ENCODE data around the gene ATP2B2.

The ATP2B2 gene

DNA sequence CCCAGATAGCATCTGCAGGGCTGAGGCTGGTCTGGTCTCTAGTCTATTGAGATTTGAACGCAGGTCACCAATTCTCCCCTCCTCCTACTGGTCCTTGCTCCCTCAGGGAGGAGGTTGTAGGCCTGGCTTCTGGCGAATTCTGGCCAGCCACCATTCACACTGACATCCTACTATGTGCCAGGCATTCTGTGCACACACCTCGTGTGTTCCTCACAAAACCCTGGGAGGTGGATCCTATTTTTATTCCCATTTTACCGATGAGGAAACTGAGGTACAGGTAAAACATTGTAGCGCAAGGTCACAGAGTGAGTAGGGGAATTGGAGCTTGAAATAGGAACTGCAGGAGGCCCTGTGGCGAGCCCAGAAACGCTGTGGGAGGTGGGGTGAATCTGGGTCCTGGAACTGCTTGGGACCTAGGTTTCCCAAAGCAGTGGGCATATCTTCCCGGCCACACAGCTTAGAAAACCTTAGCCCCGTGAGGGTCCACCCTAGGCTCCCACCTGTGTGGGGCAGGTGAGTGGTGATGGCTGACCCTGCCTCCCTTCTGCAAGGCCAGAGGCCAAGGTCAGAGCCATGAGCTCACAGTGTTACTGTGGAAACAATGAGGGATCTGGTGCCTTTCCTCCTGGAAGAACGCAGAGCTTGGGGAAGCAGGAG, 4.8 kb upstream of the ATP2B2 start:
- DNase-seq: no peak

DNA sequence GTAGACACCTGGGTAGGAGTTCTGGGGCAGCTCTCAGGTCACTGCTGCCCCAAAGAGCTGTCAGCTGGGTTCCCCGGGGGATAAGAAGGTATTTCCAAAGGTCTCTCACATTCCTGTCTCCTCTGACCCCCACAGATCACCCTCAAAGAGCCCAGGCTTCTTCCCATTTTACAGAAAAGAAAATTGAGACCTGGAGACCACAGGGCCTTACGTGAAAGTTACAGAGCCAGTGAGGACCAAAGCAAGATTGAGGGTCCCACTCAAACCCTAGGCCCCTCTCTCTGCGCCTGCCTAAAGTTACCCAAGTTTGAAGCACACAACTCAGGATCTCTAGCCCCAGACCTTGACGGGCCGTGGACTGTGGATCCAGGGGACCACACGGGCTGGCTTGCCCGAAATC, 3.9 kb upstream of the ATP2B2 start:
- no peak for DNase-seq

DNA sequence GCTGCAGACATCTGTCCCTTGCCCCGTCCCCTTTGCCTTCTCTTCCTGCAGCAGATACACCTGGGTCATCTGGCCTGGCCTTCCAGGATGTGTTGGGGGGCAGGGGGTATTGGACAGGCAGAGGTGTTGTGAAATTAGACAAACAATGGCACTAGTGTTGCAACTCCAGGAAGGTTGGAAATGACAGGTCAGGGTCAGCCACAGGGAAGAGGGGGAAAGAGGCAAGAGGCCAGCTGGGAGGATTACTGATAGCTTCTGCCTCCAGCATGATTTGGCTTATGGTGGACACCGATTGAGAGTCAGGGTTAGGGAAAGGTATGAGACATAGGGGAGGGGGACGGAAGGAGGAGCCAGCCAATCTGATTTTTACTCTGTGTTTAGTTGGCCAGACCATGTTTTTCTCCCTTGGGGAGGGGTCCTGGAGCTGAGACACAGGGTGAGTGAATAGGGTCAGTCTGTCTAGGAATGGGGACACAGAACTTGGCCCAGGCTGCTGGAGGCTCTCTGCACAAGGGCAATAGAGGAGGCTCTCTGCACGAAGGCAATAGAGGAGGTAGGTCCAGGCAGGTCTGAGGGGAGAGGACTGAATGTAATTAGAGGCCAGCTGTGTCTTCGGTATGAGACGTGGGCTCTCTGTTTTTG, 3.4 kb upstream of the ATP2B2 start:
- DNase-seq: no peak

DNA sequence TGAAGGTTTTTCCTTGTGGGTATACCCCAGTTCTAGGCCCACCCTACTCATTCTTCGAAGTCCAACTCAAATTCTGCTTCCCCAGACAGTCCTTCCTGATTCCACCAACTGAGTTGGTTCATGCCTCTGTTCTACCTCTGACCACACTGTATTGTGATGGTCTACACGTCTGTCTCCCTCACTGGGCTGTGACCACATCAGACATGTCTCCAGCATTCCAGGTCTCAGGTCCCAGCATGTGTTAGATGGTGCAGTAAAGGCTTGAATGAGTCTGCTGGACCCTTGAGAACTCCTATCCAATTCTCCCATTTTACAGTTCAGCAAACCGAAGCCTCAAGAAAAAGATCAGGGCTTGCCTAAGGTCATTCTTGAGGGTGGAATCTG, 2.8 kb upstream of the ATP2B2 start:
- DNase-seq: no peak

DNA sequence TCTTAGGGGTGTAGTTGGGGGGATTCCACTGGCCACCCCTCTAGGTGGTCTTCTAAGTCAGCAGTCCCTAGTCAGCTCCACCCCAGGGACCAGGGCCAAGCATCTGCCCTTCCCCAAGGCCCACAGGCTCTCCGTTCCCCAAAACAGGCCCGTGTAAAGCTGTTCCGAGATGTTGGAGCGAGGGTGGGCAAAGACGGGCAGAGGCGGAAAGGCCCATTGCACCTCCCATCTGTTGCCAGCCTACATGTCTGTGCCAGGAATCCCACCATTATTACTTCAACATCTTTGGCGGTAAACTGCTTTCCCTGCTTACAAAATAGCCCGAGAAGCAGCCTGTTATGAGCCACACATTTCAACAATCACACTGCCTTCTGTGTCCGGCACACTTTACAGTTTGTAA, 1.9 kb upstream of the ATP2B2 start:
- DNase-seq: no peak

DNA sequence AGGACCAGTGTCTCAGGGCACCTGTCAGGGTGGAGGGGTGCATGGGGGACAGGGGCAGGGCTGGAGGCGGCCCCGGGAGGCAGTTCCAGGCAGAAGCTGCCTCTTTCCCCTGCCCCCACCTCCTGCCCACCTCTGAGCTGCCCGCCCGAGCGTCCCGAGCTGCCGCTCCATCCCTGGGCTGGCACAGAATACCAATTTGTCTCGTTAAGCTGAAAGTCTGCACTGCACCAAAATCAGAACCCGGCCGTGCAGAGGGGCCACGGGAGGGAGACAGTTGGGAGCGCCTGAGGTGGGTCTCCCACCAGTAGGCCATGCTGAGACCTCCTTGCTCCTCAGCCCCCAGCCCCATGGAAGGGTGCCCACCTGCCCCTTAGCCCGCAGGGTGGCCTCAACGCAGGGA, 1.3 kb upstream of the ATP2B2 start:
- DNase-seq: no peak

DNA sequence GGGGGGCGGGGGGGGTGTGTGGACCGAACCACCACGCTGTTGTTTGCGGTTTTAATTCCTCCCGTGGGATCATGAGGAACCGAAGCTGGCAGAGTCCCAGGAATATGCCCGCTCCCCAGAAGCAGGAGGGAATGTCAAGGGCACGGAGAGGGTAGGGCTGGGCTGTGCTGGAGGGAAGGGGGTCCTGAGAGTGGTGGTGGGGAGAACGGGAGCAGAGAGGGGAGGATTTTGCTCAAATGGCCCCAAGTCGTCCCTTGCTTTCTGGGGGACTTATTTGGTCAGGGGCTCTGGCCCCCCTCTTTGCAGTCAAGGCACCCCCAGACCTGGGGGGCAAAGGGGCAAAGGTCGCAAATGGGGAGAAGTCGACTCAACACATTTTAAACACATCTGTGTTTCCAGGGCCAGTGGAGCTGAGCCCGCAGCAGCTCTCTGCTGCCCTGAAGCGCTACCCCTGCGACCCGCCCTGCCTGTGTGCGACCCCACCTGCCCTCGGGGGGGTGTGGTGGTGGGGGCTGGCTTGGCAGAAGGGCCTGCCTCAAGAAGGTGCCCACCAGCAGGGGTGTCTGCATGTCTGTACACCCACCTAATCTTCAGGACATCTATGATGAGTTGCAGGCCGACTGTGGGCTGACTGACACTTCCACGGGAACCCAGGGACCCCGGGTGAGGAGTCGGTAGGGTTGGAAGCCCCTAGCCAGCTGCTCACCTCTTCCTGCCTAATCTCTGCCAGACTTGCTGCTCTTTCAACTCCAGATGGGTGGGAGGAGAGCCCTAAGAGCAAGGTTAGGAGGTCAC, 602 bp upstream of the ATP2B2 start:
- no peak for DNase-seq

DNA sequence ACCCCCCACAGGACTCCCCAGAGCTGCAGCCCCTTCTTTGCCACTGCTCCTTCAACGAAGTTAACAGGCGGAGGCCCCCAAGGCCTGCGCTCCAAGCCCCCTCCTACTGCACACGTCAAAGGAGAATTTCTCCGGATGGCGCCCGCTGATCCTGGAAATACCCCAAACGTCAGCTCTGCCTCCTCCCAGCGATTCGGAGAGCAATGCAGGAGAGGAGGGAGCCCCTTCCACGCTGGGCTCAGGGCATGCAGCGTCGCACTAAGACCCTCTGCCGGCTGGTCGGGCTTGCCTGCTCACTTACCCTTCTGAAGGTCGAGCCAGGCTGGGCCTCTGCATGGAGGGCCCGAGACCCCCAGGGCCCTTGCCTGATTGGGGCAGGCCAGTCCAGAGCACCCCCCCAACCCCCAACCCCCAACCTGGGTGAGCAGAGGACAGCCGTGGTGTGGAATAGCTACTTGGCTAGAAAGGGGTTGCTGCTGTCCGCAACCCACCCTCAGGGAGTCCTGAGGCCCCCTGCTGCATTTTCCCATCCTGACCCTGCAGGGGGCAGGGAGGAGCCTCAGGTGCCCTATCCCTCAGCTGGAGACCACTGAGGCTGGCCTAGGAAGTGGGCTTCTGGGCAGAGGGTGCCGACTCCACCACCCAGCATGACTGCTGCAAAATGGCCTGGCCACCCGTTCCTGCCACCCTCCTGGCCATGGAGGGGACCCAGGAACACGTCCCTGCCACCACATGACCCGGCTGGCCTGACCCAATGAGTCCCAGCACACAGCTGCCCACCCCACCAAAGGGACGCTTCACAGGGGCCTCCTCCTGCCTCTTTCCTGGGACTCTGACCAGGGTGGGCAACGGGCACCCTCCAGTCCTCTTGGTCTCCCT, 976 bp downstream of the ATP2B2 start:
- DNase-seq: no peak

DNA sequence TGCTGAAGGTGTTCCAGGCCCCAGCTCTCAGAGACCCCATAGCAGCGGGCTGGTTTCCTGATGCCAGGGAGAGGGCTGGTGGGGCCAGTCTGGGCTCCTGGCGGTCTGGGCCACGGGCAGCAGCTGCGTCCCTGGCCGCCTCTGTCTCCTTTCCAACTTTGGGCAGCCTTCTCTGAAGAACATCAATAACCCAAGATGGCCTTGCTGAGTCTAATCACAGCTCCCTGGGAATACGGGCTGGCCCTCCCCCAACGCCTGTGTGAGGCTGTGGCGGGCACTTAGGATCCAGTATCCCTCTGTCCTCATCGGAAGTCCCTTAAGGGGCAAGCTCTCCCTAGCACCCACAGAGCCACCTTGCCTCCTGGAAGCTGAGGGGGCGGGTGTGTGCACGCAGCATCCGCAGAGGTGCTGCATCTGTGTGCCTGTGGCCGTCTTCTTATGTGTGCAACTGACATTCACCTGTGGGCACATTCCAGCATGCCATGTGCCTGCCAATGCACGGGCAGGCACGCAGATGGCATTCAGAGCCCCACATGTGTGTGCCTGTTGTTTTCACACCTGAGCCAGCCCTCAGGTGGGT, 2.1 kb downstream of the ATP2B2 start:
- no peak for DNase-seq

DNA sequence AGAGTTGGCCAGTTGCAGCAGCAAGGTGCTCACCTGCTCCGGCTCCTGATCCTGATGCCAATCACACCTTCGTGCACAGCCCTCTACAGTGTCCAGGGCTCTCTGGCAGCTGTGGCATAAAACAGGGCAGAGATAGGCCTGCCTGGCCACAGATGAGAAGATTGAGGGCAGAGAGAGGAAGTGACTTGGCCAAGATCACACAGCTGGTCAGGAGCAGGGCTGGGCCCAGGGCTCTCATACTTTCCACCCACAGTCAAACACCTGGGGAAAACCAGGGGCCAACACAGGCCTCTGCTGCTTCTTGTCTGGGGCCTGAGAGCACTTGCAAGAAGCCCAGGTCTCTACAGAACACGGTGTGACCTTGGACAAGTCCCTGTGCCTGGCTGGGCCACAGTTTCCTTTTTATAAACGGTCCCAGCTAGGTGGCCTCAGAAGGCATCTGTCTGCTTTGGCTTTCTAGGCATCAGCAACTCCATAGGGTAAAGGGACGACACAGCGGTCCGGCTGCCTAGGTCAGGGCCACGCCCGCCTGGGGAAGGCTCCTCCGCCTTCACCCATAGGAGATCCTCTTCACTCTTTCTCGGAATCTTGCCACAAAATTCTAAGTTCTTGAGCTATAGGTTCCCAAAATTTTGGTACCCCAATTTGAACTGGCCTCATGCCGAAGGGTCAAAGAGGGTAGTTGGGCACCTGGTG, 3.1 kb downstream of the ATP2B2 start:
- no peak for DNase-seq

DNA sequence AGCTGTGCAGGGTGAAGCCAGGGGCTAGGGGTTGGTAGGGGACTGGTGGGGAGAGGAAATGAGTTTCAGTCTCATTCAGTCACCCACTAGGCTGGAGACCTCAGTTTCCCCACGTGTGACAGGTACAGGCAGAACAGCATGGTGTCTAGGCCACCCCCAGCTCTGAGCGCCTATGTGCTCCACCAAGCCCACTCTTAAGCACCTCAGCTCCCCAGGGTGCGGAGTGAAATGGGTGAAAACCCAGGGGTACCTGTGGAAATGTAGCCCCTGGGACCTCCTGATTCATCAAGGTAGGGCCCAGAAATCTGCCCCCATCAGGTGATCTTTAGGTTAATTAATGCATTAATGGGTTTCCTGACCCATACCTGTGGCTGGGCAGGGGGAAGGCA, 3.7 kb downstream of the ATP2B2 start:
- DNase-seq: no peak

DNA sequence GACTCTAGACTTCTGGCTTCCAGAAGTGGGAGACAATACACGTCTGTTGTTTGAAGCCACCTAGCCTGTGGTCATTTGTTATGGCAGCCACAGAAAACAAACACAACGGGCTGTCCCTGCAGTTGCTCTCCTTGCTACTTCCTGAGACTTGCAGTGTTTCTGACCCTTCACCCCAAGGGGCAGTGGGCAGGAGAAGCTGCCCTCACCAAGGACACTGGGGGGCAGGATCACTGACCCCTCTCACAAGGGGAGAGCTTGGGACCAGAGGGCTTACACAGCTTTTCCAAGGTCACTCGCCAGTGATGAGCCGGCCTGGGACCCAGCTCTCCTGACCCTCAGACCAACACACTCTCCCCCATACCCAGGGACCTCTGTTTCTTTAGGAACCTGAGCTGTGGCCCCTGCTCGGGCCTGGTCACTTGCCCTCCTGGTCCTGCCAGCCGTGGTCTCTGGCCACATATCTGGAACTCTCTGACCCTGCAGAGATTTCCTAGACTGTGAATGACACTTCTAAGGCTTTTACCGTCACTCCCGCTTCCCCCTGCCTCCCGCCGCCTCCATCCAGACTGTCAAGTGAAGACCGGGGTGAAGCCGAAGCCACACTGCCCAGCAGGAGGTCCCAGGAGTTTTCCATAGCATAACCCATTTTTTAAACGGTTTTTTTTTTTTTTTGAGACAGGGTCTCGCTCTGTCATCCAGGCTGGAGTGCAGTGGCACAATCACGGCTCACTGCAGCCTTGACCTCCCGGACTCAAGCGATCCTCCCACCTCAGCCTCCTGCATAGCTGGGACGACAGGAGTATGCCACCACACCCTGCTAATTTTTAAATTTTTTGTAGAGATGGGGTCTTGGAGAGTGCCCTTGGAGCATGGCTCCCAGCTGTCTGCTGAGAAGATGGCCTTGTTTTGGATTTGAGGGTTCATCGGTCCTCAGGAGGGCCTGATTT, 4.4 kb downstream of the ATP2B2 start:
- DNase-seq: no peak

DNA sequence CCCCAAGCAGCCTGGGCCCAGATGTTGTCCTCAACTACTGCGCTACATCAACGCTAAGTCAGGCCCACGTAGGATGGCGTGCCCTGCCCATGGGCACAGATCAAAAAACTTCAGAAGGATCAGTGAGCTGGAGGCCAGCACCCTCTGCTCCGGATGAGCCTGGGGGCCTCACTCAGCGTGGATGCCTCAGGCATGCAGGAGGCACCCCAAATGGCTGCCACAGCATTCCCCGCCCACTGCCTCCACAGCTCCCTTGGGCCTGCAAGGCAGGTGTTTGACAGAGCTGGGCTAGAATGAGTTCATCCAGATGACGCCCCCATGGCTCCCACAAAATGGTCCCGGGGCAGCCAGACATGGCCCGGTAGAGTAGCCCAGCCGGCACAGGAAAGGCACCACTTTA, 7.1 kb downstream of the ATP2B2 start:
- no peak for DNase-seq

DNA sequence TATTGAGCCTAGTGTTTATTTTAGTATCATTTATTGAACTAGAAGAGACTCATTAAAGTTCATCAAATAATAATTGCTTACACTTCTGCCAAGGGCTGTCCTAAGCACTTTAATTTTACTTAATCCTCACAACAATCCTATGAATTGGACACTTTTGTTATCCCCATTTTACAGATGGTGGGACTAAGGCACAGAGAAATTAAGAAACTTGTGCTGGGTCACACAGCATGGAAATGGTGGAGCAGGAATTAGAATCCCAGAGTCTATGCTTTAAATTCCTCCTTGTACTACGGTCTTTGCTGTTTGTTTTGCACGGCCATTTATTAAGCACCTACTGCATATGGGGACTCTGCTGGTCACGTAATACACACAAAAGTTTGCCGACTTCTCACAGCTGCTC, 7.9 kb downstream of the ATP2B2 start:
- DNase-seq: no peak

DNA sequence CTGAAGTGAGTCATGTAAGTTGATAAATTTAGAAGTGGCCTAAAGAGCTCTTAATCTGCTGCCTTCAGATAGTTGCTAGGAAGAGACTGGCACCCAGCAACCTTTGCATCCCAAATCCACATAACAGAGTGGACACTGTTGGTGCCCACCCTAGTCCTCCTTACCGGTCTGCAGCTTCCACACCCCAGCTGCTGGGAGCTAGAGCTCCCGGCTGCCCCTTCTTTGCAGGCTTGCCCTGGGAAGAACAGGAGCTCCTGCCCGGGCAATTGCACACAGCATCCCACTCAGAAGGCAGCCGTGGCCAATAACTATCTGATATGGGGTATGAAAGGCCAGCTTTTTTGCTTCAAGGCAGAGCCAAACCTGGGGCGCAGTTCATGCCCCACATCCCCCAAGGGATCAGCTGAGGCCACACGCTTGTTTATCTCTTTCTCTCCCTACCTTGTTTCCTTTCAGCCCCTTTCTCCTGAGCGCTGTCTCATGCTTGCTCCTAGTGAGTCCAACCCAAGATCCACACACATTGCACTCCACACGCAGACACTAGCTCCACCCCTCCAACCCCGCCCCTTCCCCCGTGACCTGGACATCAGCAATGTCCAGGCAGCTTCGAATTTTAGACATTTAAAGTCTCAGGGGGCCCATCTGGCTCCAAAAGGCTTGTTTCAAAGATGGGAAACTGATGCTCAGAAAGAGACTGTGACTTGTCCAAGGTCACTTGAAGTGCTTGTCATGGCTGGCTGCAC, 9.1 kb downstream of the ATP2B2 start:
- no peak for DNase-seq

DNA sequence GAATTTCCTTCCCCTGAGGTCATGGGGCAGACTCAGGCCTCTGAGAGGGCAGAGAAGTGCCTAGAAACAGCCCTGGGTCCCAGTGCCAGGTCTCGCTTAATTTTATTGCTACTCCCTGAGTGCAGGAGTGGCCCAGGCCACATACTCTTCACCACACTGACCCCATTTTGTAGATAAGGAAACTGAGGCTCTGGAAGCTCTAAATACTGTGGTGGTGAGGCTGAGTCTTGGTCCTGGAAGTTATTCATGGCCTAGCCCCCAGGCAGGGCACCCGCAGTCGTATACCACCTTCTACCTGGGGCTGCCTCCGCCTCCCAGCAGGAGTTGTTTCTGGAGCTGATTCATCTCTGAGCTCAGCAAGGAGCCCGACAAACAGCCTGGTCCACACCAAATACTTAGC, 9.8 kb downstream of the ATP2B2 start:
- DNase-seq: no peak

DNA sequence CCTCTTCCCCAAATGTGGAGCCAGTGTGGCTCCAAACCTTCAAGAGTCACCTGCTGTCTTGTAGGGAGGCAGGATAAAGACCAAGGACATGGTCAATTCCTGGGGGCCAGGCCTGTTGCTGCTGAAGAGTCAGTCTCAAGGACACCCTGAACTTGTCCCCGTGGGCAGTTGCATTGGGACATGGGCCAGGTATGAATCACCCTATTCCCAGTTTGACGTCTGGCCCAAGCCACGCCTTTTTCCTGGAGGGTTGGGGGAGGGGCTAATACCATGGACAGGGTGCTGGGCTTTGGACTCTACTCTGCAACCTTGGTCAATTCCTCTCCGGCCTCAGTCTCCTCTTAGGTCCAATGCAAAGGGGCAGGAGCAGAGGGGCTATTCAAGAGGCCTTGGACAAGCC, 10.4 kb downstream of the ATP2B2 start:
- DNase-seq: peak; percentile 16

DNA sequence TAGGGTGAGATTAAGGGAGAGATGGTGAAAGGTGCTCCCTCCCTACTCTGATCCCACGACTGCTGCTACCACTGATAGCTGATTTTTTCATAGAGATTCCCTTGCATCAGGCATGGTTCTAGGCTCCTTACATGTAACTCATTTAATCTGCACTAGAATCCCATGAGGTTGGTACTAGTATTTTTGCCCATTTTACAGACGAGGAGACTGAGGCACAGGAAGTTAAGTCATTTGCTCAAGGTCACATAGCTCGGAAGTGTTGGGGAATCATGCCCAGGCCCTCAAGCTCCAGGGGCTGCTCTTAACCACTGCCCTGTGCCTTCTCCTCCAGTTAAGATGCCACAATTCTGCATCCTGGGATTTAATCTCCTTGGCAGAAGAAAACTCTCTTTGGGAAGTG, 11.2 kb downstream of the ATP2B2 start:
- DNase-seq: no peak

DNA sequence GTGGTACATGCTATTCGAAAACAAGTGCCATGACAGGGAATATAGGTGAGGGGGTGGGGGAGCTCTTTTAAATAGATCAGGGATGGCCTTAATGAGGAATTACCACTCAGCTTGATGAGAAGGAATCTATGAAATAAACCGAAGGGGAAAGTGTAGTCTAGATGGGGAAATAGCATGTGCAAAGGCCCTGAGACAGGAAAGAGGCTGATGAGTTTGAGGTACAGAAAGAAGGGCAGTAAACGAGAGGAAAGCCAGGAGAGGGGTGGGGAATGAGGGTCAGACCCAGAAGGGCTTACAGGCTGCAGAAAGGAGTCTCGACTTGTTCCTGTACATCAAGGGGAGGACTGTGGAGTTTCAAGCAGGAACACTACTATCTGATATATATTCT, 12.2 kb downstream of the ATP2B2 start:
- no peak for DNase-seq
